PC-3 (cell line): ENCODE measurements around the gene NCOA7.

Experiments
- CTCF ChIP-seq: fragments of 300-600 bp; sonication (generic); conservative IDR thresholded peaks from 2 replicates; pipeline ENCODE4 v1.5.1; 2017; ENCODE audit warnings: antibody characterized with exemption, low read depth, mild to moderate bottlenecking, low read length
- EZH2phosphoT487 ChIP-seq: fragments of 300-600 bp; sonication (generic); IDR thresholded peaks from 2 replicates; pipeline ENCODE4 v1.6.1; 2018; ENCODE audit warnings: mild to moderate bottlenecking, antibody characterized with exemption, low read length, borderline replicate concordance

GRCh38 chr6:125748406-125749172 is 42.2 kb upstream of the NCOA7 start:
- no peak for TF ChIP-seq CTCF
- TF ChIP-seq EZH2phosphoT487 = no peak
